ENCODE data around the gene EN1. TPM values are rescaled to one million over a fixed set of nuclear protein-coding genes. Genes with fewer than 3 reads are reported as not detected.

EN1 gene
- total and polyA plus RNA-seq, 2 experiments from 2014 or later = 0.21 to 0.24 TPM

DNA sequence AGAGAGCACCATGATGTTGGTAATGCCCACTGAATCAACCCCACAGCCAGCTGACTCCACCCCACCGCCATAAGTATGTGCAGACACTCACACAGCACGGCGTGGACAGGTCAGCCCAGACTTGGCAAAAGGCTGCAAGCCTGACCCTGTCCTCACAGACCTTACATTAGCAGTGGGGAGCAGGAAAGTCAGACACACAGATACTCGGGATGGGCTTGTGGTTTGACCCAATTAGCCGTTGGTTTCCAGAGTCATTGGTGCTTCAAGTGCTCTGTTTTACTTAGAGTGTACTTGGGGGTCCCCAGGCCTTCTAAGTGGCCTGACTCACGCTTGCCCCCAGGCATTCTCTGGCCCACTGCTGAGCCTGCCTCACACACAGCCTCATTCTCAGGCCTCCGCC, 36.7 kb downstream of the EN1 start (continued):
- TF ChIP-seq, protein P1, sequence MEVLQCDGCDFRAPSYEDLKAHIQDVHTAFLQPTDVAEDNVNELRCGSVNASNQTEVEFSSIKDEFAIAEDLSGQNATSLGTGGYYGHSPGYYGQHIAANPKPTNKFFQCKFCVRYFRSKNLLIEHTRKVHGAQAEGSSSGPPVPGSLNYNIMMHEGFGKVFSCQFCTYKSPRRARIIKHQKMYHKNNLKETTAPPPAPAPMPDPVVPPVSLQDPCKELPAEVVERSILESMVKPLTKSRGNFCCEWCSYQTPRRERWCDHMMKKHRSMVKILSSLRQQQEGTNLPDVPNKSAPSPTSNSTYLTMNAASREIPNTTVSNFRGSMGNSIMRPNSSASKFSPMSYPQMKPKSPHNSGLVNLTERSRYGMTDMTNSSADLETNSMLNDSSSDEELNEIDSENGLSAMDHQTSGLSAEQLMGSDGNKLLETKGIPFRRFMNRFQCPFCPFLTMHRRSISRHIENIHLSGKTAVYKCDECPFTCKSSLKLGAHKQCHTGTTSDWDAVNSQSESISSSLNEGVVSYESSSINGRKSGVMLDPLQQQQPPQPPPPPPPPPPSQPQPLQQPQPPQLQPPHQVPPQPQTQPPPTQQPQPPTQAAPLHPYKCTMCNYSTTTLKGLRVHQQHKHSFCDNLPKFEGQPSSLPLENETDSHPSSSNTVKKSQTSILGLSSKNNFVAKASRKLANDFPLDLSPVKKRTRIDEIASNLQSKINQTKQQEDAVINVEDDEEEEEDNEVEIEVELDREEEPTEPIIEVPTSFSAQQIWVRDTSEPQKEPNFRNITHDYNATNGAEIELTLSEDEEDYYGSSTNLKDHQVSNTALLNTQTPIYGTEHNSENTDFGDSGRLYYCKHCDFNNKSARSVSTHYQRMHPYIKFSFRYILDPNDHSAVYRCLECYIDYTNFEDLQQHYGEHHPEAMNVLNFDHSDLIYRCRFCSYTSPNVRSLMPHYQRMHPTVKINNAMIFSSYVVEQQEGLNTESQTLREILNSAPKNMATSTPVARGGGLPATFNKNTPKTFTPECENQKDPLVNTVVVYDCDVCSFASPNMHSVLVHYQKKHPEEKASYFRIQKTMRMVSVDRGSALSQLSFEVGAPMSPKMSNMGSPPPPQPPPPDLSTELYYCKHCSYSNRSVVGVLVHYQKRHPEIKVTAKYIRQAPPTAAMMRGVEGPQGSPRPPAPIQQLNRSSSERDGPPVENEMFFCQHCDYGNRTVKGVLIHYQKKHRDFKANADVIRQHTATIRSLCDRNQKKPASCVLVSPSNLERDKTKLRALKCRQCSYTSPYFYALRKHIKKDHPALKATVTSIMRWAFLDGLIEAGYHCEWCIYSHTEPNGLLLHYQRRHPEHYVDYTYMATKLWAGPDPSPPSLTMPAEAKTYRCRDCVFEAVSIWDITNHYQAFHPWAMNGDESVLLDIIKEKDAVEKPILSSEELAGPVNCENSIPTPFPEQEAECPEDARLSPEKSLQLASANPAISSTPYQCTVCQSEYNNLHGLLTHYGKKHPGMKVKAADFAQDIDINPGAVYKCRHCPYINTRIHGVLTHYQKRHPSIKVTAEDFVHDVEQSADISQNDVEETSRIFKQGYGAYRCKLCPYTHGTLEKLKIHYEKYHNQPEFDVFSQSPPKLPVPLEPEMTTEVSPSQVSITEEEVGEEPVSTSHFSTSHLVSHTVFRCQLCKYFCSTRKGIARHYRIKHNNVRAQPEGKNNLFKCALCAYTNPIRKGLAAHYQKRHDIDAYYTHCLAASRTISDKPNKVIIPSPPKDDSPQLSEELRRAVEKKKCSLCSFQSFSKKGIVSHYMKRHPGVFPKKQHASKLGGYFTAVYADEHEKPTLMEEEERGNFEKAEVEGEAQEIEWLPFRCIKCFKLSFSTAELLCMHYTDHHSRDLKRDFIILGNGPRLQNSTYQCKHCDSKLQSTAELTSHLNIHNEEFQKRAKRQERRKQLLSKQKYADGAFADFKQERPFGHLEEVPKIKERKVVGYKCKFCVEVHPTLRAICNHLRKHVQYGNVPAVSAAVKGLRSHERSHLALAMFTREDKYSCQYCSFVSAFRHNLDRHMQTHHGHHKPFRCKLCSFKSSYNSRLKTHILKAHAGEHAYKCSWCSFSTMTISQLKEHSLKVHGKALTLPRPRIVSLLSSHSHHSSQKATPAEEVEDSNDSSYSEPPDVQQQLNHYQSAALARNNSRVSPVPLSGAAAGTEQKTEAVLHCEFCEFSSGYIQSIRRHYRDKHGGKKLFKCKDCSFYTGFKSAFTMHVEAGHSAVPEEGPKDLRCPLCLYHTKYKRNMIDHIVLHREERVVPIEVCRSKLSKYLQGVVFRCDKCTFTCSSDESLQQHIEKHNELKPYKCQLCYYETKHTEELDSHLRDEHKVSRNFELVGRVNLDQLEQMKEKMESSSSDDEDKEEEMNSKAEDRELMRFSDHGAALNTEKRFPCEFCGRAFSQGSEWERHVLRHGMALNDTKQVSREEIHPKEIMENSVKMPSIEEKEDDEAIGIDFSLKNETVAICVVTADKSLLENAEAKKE (CRISPR knock-in tag; IDR thresholded peaks at IDR 0.05) = no peak
- TF ChIP-seq NANOG (IDR thresholded peaks at IDR 0.05; ENCODE audit: borderline replicate concordance) (no peak), POLR2AphosphoS5 (IDR thresholded peaks at IDR 0.05; ENCODE audit: low read depth) (no peak), EZH2 (IDR thresholded peaks at IDR 0.05; ENCODE audit: low read depth, unreplicated experiment) (no peak), ETS1 (IDR thresholded peaks at IDR 0.05) (no peak)

DNA sequence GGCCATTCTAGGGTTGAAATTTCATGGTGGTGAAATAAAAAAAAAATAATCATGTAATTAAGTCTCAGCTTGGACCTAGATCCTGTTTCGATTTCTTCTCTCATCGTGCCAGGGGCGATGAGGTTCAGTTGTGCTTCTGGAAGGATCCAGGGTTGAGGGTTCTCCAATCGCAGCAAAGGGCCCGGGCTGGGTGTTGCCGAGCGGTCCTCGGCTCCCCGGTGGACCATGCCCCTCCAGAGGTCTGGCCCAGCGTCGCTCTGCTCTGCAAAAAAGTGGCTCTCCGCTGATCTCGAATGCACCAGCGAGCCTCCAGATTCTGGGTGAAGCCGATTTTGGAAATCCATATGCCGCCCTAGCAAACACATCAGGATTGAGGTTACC, 39.0 kb downstream of the EN1 start:
- Histone ChIP-seq H3K4me3 (peak overlapping the region; percentile 44), H3K36me3 (ENCODE audit: insufficient read depth) (no peaks in the 10 kb centered on the region), H2AFZ (peak overlapping the region; percentile 89), H3K9me2 (ENCODE audit: insufficient read depth) (no peaks in the 10 kb centered on the region), H3K4me1 (ENCODE audit: insufficient read depth) (peaks cover 57% of the 10 kb centered on the region), H3K27me3 (ENCODE audit: insufficient read depth) (0 out of 2 replicates have a peak, but pooled peaks cover 13% of the 10 kb centered on the region), H3F3A (replicated peaks; ENCODE audit: low read depth) (peaks cover 8% of the 10 kb centered on the region; the same call in 1 of the 2 replicates), H3K79me2 (replicated peaks; ENCODE audit: insufficient read depth) (no peaks in the 10 kb centered on the region), H4K20me1 (replicated peaks; ENCODE audit: insufficient read depth) (no peaks in the 10 kb centered on the region), H3K4me2 (peak overlapping the region; percentile 66), H3K27ac (ENCODE audit: low read depth) (peak overlapping the region; percentile 67)
- Mint-ChIP-seq H3K27ac (peak overlapping the region; percentile 86; the same call in 1 of the 2 replicates), H3K4me3 (peak overlapping the region; percentile 68), H3K27me3 (ENCODE audit: insufficient read depth, low read depth, poor library complexity) (peaks cover 10% of the 10 kb centered on the region), H3K36me3 (ENCODE audit: low read depth) (no peaks in the 10 kb centered on the region), H3K4me1 (peaks cover 50% of the 10 kb centered on the region), H3K9me3 (no peaks in the 10 kb centered on the region)
- DNase-seq (ENCODE audit: low spot score) = peak; percentile 50
- ATAC-seq = peak; percentile 56
- peak; percentile 39 for TF ChIP-seq EZH2 (IDR thresholded peaks at IDR 0.05; ENCODE audit: low read depth, unreplicated experiment)
- TF ChIP-seq ETS1 (IDR thresholded peaks at IDR 0.05) = no peak

Measured in GM23338 (cell line).